BJ (cell line): Measurements from ENCODE around the gene CA10. TPM values are rescaled to one million over a fixed set of nuclear protein-coding genes. Genes with fewer than 3 reads are reported as not detected.

Source experiments
- CTCF ChIA-PET: fragments of 350-600 bp; formaldehyde crosslinking; extraction: SDS; loops from one replicate; lab custom pipeline; 2021; ENCODE audit warnings: antibody characterized with exemption, inconsistent platforms; lab: Yijun Ruan, JAX
- POLR2A ChIA-PET: fragments of 300-600 bp; sonication (Branson Sonifier 250); formaldehyde crosslinking; extraction: SDS; loops from one replicate; lab custom pipeline; 2021; ENCODE audit warnings: antibody characterized with exemption; lab: Charles Lee
- DNase-seq: peaks from one replicate; pipeline ENCODE4 v3.0.0-alpha.2; 2011; ENCODE audit warnings: low read depth
- H3K27me3 ChIP-seq: 2 replicates; pipeline ENCODE4 v1.6.0; 2011; ENCODE audit warnings: low read length; ENCODE audit not compliant: control insufficient read depth, insufficient read depth
- H3K36me3 ChIP-seq: 2 replicates; pipeline ENCODE4 v1.5.1; 2011; ENCODE audit warnings: low read length; ENCODE audit not compliant: control insufficient read depth, insufficient read depth
- H3K4me3 ChIP-seq: 2 replicates; pipeline ENCODE4 v1.5.1; 2011; ENCODE audit warnings: low read depth, mild to moderate bottlenecking, control low read depth, low read length
- polyA plus RNA-seq: library from polyadenylated mRNA; depleted of rRNA; stranded (reverse); fragments of >200 nt; gene quantifications from 2 replicates; pipeline ENCODE4 v1.2.3, GENCODE V29; 2011
- TF ChIP-seq, protein P1 (sequence below): IDR thresholded peaks from 2 replicates; pipeline ENCODE4 v1.5.1; 2011; ENCODE audit warnings: low read depth, mild to moderate bottlenecking, control low read depth, inconsistent platforms, low read length, moderate library complexity; ENCODE audit not compliant: insufficient read depth

CA10 gene
- polyA plus RNA-seq, 1 experiment: not detected

DNA sequence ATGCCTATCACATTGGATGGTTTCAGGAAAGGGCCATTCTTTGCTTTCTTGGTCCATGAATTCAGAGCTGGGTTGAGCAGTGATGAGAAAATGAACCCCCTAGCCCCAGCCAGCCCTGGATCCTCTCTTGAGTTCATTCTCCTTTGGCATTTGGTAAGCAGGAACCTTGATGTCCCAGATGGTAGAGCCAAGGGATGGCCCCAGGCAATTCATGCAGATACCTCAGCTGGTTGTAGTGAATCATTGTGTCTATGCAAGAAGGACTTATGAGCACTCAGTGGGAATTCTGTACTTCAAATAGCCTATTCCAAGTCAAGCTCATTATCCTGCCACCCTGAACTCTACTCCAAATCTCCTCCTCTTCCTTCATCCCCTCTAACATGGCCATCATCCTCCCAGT is 485.4 kb downstream of the CA10 start:
- POLR2A ChIA-PET: no interaction called here
- no peak for DNase-seq
- Histone ChIP-seq H3K4me3 (no peak overlapping the region), H3K27me3 (no peaks in the 10 kb centered on the region), H3K36me3 (no peaks in the 10 kb centered on the region)
- TF ChIP-seq, protein P1, sequence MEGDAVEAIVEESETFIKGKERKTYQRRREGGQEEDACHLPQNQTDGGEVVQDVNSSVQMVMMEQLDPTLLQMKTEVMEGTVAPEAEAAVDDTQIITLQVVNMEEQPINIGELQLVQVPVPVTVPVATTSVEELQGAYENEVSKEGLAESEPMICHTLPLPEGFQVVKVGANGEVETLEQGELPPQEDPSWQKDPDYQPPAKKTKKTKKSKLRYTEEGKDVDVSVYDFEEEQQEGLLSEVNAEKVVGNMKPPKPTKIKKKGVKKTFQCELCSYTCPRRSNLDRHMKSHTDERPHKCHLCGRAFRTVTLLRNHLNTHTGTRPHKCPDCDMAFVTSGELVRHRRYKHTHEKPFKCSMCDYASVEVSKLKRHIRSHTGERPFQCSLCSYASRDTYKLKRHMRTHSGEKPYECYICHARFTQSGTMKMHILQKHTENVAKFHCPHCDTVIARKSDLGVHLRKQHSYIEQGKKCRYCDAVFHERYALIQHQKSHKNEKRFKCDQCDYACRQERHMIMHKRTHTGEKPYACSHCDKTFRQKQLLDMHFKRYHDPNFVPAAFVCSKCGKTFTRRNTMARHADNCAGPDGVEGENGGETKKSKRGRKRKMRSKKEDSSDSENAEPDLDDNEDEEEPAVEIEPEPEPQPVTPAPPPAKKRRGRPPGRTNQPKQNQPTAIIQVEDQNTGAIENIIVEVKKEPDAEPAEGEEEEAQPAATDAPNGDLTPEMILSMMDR: no peak
- CTCF ChIA-PET: no interaction called here

DNA sequence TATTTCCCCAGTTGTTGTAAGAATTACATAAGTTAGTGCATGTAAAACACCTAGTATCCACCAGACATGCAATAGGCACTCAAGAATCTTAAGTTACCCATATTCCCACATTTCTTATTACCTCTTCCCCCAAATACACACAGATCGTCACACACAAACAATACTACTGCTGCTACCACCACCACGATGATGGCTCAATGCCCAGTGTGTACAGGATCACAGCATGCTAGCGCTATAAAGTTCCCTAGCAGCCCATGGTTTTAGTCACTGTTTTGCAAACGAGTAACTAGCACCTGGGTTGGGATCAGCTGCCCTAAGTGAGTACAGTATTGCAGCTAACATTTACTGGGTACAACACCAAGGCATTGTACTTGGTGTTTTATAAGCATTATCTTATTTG is 486.4 kb downstream of the CA10 start:
- Histone ChIP-seq H3K36me3 (no peaks in the 10 kb centered on the region), H3K4me3 (no peak overlapping the region), H3K27me3 (no peaks in the 10 kb centered on the region)
- ChIA-PET POLR2A (no interaction called here), CTCF (no interaction called here)
- no peak for DNase-seq
- TF ChIP-seq, protein P1: no peak

DNA sequence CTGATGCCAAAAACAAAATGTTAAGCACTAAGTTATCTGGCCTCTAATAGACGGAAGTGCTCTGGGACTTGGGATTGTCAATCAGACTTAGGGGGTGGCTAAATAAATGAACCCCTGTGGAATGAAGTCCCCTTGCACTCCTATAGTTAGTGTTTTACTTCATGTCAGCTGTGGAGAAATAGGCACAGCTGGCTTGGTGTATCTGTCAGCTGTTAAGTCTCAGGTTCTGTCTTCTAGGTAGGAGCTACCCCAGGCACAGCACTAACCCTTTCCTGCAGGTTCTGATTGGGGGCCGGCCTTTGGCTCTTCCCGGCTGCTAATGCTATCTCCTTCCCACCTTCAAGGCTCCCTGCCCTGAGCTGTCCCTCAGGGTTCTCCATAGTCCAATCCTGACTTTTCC is 487.6 kb downstream of the CA10 start:
- H3K27me3 ChIP-seq: no peaks in the 10 kb centered on the region
- ChIA-PET POLR2A (no interaction called here), CTCF (no interaction called here)
- H3K4me3 ChIP-seq: no peak overlapping the region
- H3K36me3 ChIP-seq: no peaks in the 10 kb centered on the region
- DNase-seq: no peak
- TF ChIP-seq, protein P1: no peak

DNA sequence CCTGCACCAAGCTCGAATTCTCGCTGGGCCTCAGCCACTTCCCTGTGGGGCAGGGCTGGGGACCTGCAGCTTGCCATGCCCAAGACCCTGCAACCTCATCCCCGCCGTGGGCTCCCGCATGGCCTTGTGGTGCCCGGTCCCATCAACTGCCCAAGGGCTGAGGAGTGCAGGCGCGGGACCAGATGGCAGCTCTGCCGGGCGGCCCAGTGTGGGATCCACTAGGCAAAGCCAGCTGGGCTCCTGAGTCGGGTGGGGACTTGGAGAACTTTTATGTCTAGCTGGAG is 489.6 kb downstream of the CA10 start:
- no peak for DNase-seq
- CTCF ChIA-PET: no interaction called here
- TF ChIP-seq, protein P1: no peak
- H3K36me3 ChIP-seq: no peaks in the 10 kb centered on the region
- H3K27me3 ChIP-seq: no peaks in the 10 kb centered on the region
- H3K4me3 ChIP-seq: no peak overlapping the region
- POLR2A ChIA-PET: no interaction called here

DNA sequence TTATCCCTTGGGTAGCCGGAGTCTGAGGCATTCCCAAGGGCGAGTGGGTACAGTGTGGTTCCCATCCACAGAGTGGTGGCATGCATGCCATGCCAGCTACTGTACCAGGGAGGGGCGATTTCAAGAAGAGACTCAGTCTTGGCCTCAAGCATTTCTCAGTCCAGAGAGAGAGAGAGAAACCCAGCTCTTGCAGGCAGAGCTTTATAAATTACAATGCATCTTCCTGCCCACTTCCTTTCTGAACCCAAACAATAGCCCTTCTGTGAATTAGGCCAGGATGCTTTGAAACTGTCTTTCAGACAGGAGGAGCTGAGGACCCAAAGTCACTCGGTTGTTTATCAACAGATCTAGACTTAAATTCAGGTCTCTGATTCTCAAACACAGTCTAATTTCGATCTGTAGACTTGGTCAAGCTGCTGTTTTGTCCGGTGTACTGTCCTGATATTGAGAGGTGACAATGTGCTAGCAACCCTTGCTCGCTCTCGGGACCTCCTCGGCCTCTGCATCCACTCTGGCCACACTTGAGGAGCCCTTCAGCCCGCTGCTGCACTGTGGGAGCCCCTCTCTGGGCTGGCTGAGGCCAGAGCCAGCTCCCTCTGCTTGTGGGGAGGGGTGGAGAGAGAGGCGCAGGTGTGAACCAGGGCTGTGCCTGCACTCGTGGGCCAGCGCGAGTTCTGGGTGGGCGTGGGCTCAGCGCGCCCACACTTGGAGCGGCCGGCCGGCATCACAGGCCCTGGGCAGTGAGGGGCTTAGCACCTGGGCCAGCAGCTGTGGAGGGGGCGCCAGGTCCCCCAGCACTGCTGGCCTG is 490.2 kb downstream of the CA10 start:
- no peak for DNase-seq
- TF ChIP-seq, protein P1: no peak
- ChIA-PET CTCF (no interaction called here), POLR2A (no interaction called here)
- H3K4me3 ChIP-seq: no peak overlapping the region
- H3K27me3 ChIP-seq: no peaks in the 10 kb centered on the region
- no peaks in the 10 kb centered on the region for H3K36me3 ChIP-seq
